Measurements from ENCODE around the gene GDF2. TPM values are rescaled to one million over a fixed set of nuclear protein-coding genes. Genes with fewer than 3 reads are reported as not detected.

Gene GDF2
- total and polyA plus RNA-seq, 2 experiments from 2014 or later, result not detected

- Histone ChIP-seq H3K4me3 (no peak overlapping the region), H2AFZ (no peak overlapping the region), H3K36me3 (ENCODE audit: low read depth) (no peaks in the 10 kb centered on the region), H3K9me2 (ENCODE audit: insufficient read depth) (no peaks in the 10 kb centered on the region), H3K9me3 (ENCODE audit: low read depth) (no peaks in the 10 kb centered on the region), H3K4me2 (ENCODE audit: unreplicated experiment) (no peak overlapping the region), H4K20me1 (ENCODE audit: insufficient read depth) (no peaks in the 10 kb centered on the region), H3K27ac (no peak overlapping the region), H3K27me3 (replicated peaks; ENCODE audit: insufficient read depth) (peaks cover 12% of the 10 kb centered on the region; the same call in 1 of the 2 replicates), H3K9ac (no peak overlapping the region), H3K4me1 (ENCODE audit: insufficient read depth) (no peaks in the 10 kb centered on the region), H3F3A (ENCODE audit: insufficient read depth) (no peaks in the 10 kb centered on the region), H3K79me2 (ENCODE audit: insufficient read depth) (no peaks in the 10 kb centered on the region)
- 80 to 84% methylated on average over 11 of the region's 11 CpGs for WGBS, 2 experiments (ENCODE audit: low coverage in 1 of 2, low lambda C conversion rate in 2 of 2, missing lambda C conversion rate in 2 of 2)
- TF ChIP-seq EZH2 (IDR thresholded peaks at IDR 0.05; ENCODE audit: insufficient read depth, poor library complexity, severe bottlenecking) (no peak), EZH2phosphoT487 (IDR thresholded peaks at IDR 0.05; ENCODE audit: insufficient read depth, low read depth) (no peak)
- no peak for DNase-seq
- in situ Hi-C loops (cut with MboI), result no loop called here
Measured at GRCh38 chr10:47370015-47370767, 47.9 kb downstream of the GDF2 start.

DNA sequence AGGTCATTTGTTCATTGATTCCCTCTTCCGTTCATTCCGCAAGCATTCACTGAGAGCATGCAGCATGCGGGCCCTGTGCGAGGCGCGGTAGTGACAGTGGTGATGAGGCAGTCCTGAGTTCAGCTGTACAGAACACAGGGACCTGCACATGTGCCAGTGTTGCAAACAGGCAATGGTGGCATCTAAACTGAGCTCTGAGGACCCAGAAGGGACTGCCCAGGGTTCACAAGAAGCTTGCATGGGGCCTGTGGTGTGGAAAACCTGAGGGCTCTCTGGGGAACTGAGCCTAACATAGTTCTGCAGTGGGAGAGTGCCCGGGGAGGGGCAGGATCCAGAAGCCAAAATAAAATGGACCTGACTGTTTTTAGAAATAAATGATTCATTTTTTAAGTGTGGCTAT is 48.6 kb downstream of the GDF2 start:
- WGBS, 2 experiments (ENCODE audit: low coverage in 1 of 2, low lambda C conversion rate in 2 of 2, missing lambda C conversion rate in 2 of 2), result 79 to 81% methylated on average over 7 of the region's 7 CpGs
- Histone ChIP-seq H3K27ac (no peak overlapping the region), H3K27me3 (replicated peaks; ENCODE audit: insufficient read depth) (peaks cover 9% of the 10 kb centered on the region), H3K9me2 (ENCODE audit: insufficient read depth) (no peaks in the 10 kb centered on the region), H4K20me1 (ENCODE audit: insufficient read depth) (no peaks in the 10 kb centered on the region), H3K79me2 (ENCODE audit: insufficient read depth) (no peaks in the 10 kb centered on the region), H3K9ac (no peak overlapping the region), H2AFZ (no peak overlapping the region), H3K4me2 (ENCODE audit: unreplicated experiment) (no peak overlapping the region), H3F3A (ENCODE audit: insufficient read depth) (no peaks in the 10 kb centered on the region), H3K4me1 (ENCODE audit: insufficient read depth) (no peaks in the 10 kb centered on the region), H3K36me3 (ENCODE audit: low read depth) (no peaks in the 10 kb centered on the region), H3K9me3 (ENCODE audit: low read depth) (no peaks in the 10 kb centered on the region), H3K4me3 (no peak overlapping the region)
- no peak for DNase-seq
- in situ Hi-C loops (cut with MboI), result no loop called here
- TF ChIP-seq EZH2phosphoT487 (IDR thresholded peaks at IDR 0.05; ENCODE audit: insufficient read depth, low read depth) (no peak), EZH2 (IDR thresholded peaks at IDR 0.05; ENCODE audit: insufficient read depth, poor library complexity, severe bottlenecking) (no peak)

GRCh38 chr10:47371629-47372485 is 49.6 kb downstream of the GDF2 start:
- H3K9ac ChIP-seq, result no peak overlapping the region
- TF ChIP-seq EZH2phosphoT487 (IDR thresholded peaks at IDR 0.05; ENCODE audit: insufficient read depth, low read depth) (no peak), EZH2 (IDR thresholded peaks at IDR 0.05; ENCODE audit: insufficient read depth, poor library complexity, severe bottlenecking) (no peak)
- DNase-seq, result no peak
- H3K36me3 ChIP-seq (ENCODE audit: low read depth), result no peaks in the 10 kb centered on the region
- WGBS, 2 experiments (ENCODE audit: low coverage in 1 of 2, low lambda C conversion rate in 2 of 2, missing lambda C conversion rate in 2 of 2), result 60 to 72% methylated on average over 7 of the region's 7 CpGs
- no peak overlapping the region for H3K27ac ChIP-seq
- no peak overlapping the region for H3K4me2 ChIP-seq (ENCODE audit: unreplicated experiment)
- H3F3A ChIP-seq (ENCODE audit: insufficient read depth), result no peaks in the 10 kb centered on the region
- H2AFZ ChIP-seq, result no peak overlapping the region
- no peaks in the 10 kb centered on the region for H3K9me2 ChIP-seq (ENCODE audit: insufficient read depth)
- H4K20me1 ChIP-seq (ENCODE audit: insufficient read depth), result no peaks in the 10 kb centered on the region
- H3K27me3 ChIP-seq (replicated peaks; ENCODE audit: insufficient read depth), result peaks cover 13% of the 10 kb centered on the region
- H3K4me3 ChIP-seq, result no peak overlapping the region
- no peaks in the 10 kb centered on the region for H3K79me2 ChIP-seq (ENCODE audit: insufficient read depth)
- no peaks in the 10 kb centered on the region for H3K9me3 ChIP-seq (ENCODE audit: low read depth)
- in situ Hi-C loops (cut with MboI), result no loop called here
- H3K4me1 ChIP-seq (ENCODE audit: insufficient read depth), result no peaks in the 10 kb centered on the region

- H3K27ac ChIP-seq, result no peak overlapping the region
- no peak overlapping the region for H3K4me3 ChIP-seq
- H3K4me1 ChIP-seq (ENCODE audit: insufficient read depth), result no peaks in the 10 kb centered on the region
- H3K9ac ChIP-seq, result no peak overlapping the region
- in situ Hi-C loops (cut with MboI), result no loop called here
- H4K20me1 ChIP-seq (ENCODE audit: insufficient read depth), result no peaks in the 10 kb centered on the region
- H3K4me2 ChIP-seq (ENCODE audit: unreplicated experiment), result no peak overlapping the region
- H2AFZ ChIP-seq, result no peak overlapping the region
- peaks cover 20% of the 10 kb centered on the region for H3K27me3 ChIP-seq (replicated peaks; ENCODE audit: insufficient read depth)
- no peaks in the 10 kb centered on the region for H3K36me3 ChIP-seq (ENCODE audit: low read depth)
- H3K9me3 ChIP-seq (ENCODE audit: low read depth), result no peaks in the 10 kb centered on the region
- H3F3A ChIP-seq (ENCODE audit: insufficient read depth), result no peaks in the 10 kb centered on the region
- H3K79me2 ChIP-seq (ENCODE audit: insufficient read depth), result no peaks in the 10 kb centered on the region
- TF ChIP-seq EZH2phosphoT487 (IDR thresholded peaks at IDR 0.05; ENCODE audit: insufficient read depth, low read depth) (no peak), EZH2 (IDR thresholded peaks at IDR 0.05; ENCODE audit: insufficient read depth, poor library complexity, severe bottlenecking) (no peak)
- 78 to 89% methylated on average over 6 of the region's 6 CpGs for WGBS, 2 experiments (ENCODE audit: low coverage in 1 of 2, low lambda C conversion rate in 2 of 2, missing lambda C conversion rate in 2 of 2)
- DNase-seq, result no peak
- no peaks in the 10 kb centered on the region for H3K9me2 ChIP-seq (ENCODE audit: insufficient read depth)
Measured at GRCh38 chr10:47372726-47373125, 50.5 kb downstream of the GDF2 start.

Data from GM23248 (cell line).